ENCODE results near the gene PGAP1.

PGAP1 gene

GRCh38 chr2:196876364-196876763 lies 50.1 kb downstream of the PGAP1 start:
- DNase-seq: no peak

- DNase-seq: no peak
Measured at GRCh38 chr2:196875414-196875813, 51.1 kb downstream of the PGAP1 start.

- DNase-seq: no peak
Measured at GRCh38 chr2:196873511-196873910, 53.0 kb downstream of the PGAP1 start.

- no peak for DNase-seq
Measured at GRCh38 chr2:196854629-196855028, 71.9 kb downstream of the PGAP1 start.

- no peak for DNase-seq
Measured at GRCh38 chr2:196853301-196854087, 73.0 kb downstream of the PGAP1 start.

GRCh38 chr2:196851088-196851487 lies 75.4 kb downstream of the PGAP1 start:
- DNase-seq: no peak

- DNase-seq: no peak
Measured at GRCh38 chr2:196849895-196850294, 76.6 kb downstream of the PGAP1 start.

GRCh38 chr2:196846295-196846694 lies 80.2 kb downstream of the PGAP1 start:
- no peak for DNase-seq

GRCh38 chr2:196845371-196845770 lies 81.1 kb downstream of the PGAP1 start:
- DNase-seq: no peak

GRCh38 chr2:196840171-196840570 lies 86.3 kb downstream of the PGAP1 start:
- no peak for DNase-seq

- no peak for DNase-seq
Measured at GRCh38 chr2:196839574-196839973, 86.9 kb downstream of the PGAP1 start.

- no peak for DNase-seq
Measured at GRCh38 chr2:196836440-196836839, 90.1 kb downstream of the PGAP1 start.

- DNase-seq: no peak
Measured at GRCh38 chr2:196830701-196831100, 95.8 kb downstream of the PGAP1 start.

GRCh38 chr2:196827356-196827755 lies 99.2 kb downstream of the PGAP1 start:
- DNase-seq: no peak

GRCh38 chr2:196823750-196824522 lies 102.6 kb downstream of the PGAP1 start:
- DNase-seq: no peak

GRCh38 chr2:196821195-196821594 lies 105.3 kb downstream of the PGAP1 start:
- no peak for DNase-seq

- no peak for DNase-seq
Measured at GRCh38 chr2:196809260-196809659, 117.2 kb downstream of the PGAP1 start, which contains the start of gene C2orf66. C2orf66 (minus strand) TSS chr2:196809355; CDS start chr2:196809336, 19 bp downstream.

- DNase-seq: no peak
Measured at GRCh38 chr2:196808083-196808665, 118.3 kb downstream of the PGAP1 start.

- DNase-seq: no peak
Measured at GRCh38 chr2:196804381-196804780, 122.1 kb downstream of the PGAP1 start.

- no peak for DNase-seq
Measured at GRCh38 chr2:196802401-196802800, 124.1 kb downstream of the PGAP1 start.

GRCh38 chr2:196801674-196802261 lies 124.7 kb downstream of the PGAP1 start:
- DNase-seq: no peak

GRCh38 chr2:196798980-196799379 lies 127.5 kb downstream of the PGAP1 start:
- no peak for DNase-seq

- no peak for DNase-seq
Measured at GRCh38 chr2:196792865-196793264, 133.6 kb downstream of the PGAP1 start.

All from effector CD4-positive, alpha-beta T cell (primary cell).